ENCODE data around the gene GALNT10.

GALNT10 gene

GRCh38 chr5:154449786-154450185, 259.3 kb downstream of the GALNT10 start:
- DNase-seq: no peak

- DNase-seq: no peak
Observed at GRCh38 chr5:154451957-154452356, 261.4 kb downstream of the GALNT10 start.

- no peak for DNase-seq
Observed at GRCh38 chr5:154455585-154455984, 265.1 kb downstream of the GALNT10 start.

GRCh38 chr5:154456540-154456939, 266.0 kb downstream of the GALNT10 start:
- DNase-seq: no peak

- no peak for DNase-seq
Observed at GRCh38 chr5:154459015-154459414, 268.5 kb downstream of the GALNT10 start.

GRCh38 chr5:154460172-154460571, 269.6 kb downstream of the GALNT10 start:
- no peak for DNase-seq

- DNase-seq: no peak
Observed at GRCh38 chr5:154461531-154461930, 271.0 kb downstream of the GALNT10 start.

- no peak for DNase-seq
Observed at GRCh38 chr5:154464438-154464837, 273.9 kb downstream of the GALNT10 start.

- DNase-seq: peak; percentile 50
Observed at GRCh38 chr5:154465169-154465568, 274.6 kb downstream of the GALNT10 start.

- DNase-seq: no peak
Observed at GRCh38 chr5:154466147-154466546, 275.6 kb downstream of the GALNT10 start.

- DNase-seq: no peak
Observed at GRCh38 chr5:154466671-154467070, 276.1 kb downstream of the GALNT10 start.

GRCh38 chr5:154467655-154468354, 277.3 kb downstream of the GALNT10 start:
- DNase-seq: peak; percentile 44

GRCh38 chr5:154470137-154470536, 279.6 kb downstream of the GALNT10 start:
- peak; percentile 38 for DNase-seq

All from NCI-H226 (cell line).